GM10847 (cell line): ENCODE data around the gene PTPRG.

Experiments used
- POLR2A ChIP-seq: IDR thresholded peaks from 2 replicates; pipeline ENCODE4 v1.6.1; 2011; ENCODE audit not compliant: insufficient read length; ENCODE audit errors: extremely low read depth

PTPRG gene

GRCh38 chr3:61730056-61730455 lies 168.7 kb downstream of the PTPRG start:
- no peak for TF ChIP-seq POLR2A

GRCh38 chr3:61730577-61731231 lies 169.3 kb downstream of the PTPRG start:
- no peak for TF ChIP-seq POLR2A

DNA sequence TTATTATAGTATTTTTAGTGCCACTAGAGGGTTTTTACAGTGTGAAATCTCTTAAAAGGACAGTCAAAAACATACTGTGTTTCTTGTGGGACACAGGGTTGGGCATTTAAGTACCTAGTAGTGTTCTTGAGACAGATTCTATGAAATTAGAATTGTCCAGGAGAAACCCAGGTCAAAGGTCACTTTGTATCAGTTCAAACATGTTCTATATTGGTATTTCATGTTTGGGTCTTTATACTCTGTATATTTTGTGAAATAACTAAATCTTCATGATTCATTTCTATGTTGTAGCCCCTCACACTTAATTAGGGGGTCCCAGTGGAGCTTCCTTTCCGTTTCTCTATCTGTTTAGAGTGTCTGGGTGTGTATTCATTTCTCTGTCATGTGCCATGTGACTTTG lies 171.6 kb downstream of the PTPRG start:
- TF ChIP-seq POLR2A = no peak

DNA sequence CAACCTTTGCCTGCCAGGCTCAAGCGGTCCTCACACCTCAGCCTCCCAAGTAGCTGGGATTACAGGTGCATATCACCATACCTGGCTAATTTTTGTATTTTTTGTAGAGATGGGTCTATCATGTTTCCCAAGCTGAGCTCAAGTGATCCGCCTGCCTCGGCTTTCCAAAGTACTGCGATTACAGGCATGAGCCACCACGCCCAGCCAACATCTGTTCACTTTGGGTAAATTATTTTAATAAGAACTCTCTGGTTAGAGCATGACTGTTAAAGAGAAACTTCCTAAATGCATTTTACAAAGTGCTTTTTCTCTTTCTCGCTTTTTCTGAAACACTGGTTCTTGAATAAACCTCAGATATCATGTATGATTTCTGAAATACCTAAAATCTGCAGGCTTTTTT lies 172.5 kb downstream of the PTPRG start:
- TF ChIP-seq POLR2A = no peak

DNA sequence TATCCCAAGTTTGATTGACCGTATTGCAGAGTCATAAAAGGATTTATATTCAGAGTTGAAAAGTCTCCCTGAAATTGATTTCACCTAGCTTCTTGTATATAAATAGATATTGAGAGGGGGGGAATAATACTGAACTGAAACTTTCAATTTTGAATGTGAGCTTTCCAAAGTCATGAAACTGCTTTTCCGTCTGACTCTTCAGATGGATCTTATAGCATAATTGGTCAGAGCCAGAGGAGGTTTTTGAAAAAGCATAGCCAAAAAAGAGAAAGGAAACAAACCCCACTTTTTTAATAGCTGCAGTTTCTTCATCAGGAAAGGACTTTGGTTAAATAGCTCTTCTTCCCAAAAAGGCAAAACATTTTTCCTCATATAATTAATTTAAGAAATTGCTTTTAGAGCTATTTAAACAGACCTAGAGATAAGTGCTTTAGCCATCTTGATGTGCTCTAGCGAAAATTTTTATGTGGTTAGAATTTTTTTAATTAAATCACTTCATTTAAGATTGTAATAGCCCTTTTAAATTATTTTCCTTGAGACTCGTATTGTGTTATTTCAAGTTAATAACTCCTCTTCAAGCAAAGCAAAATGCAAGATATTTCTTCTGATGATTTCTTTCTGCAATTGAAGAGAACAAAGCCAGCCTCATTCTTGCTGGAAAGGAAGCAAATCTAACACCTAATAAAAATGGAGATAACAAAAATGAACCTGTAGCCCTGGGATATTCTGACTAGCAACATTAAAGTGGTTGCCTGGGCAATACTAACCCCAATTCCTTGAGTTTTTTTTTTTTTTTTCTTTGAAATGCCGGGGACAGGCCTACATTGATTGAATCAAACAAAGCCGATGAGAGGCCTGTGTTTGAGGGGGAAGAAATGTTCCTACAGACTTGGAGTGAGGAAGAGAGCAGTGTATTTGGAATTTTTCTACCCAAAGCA lies 173.6 kb downstream of the PTPRG start:
- TF ChIP-seq POLR2A = no peak

DNA sequence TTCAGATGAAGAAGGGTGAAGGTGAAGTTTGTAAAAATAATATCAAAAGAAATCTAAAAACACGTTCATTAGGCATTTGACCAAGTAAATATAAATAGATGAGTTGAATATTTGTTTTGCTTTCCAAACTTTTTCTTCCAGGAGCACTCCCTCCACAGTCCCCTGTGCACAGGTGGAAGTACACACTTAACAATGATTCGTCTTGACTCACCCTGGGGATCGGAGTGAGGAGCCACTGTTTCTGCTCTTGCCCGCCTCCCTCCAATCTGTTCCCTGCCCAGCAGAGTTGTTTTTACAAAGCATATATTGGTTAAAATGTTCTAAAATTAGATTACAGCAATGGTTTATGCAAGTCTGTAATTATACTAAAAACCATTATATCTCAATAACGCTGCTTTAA lies 175.1 kb downstream of the PTPRG start:
- TF ChIP-seq POLR2A = no peak

DNA sequence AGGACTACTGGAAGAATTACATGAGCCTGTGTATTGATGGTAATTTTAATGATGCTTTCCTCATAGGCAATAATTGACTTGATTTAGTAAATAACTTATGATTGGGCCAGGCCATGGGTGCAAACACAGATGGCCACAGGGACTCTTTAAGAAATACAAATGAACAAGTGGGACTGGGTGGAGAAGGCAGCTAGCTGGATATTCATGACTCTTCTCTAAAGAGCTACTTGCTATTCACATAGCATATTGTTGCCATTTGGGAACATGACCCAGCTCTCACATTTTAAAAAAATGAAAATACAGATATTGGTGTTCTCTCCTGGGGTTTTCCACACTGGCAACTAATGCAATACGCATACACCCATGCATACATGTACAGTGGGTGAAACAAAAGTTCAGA lies 178.3 kb downstream of the PTPRG start:
- no peak for TF ChIP-seq POLR2A

DNA sequence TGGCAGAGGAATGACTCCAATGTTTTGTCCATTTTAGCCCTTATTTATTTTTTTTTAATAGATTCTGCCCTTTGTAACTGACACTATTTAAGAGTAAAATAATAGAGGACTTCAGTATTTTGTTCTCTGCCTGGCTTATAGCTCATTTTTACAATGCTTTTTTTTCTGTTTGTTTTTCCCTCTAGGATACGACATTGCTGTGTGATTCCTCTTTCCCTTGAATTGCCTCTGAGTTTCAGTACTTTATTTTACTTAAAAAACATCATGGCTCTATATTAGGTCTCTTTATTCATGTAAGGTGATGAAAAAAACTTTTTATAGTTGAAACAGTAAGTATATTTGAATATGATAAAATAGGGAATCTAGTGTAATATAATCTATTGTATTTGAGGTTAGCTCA lies 179.1 kb downstream of the PTPRG start:
- TF ChIP-seq POLR2A = no peak

DNA sequence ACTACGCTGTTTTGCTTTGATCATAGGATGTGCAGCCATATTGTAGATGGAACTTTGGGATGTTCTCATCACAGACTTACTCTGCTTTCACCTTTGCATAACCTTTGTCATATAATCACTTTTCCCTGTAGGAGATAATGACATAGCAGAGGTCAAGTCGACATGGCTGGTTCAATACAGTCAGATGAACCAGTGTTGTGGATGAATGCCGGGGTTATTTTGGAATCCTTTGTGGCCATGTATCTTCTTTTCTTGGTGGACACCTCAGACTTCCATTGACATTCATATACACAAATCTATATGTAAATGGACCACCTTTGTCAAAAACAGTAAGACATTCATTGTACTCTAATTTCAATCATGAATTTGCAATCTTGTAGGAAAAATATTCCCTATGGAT lies 180.2 kb downstream of the PTPRG start:
- TF ChIP-seq POLR2A = no peak

GRCh38 chr3:61742006-61742405 lies 180.6 kb downstream of the PTPRG start:
- TF ChIP-seq POLR2A = no peak

DNA sequence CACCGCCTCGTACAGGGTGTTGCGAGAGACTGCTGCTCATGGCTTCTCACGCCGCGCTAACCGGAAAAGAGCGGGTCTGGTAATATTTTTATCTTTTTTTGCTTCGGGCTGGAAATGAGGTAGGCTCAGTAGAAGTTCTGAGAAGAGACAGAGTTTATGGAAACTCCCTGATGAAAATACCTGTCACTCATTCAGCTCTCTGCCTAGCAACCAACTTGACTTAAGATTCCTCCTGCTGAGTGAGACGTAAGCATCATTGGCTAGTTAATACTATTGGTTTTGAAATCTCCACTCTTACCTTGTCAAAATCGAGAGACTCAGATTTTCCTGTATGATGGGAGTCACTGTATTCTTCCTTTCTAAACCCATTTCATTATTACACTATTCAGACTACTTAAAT lies 181.7 kb downstream of the PTPRG start:
- no peak for TF ChIP-seq POLR2A

- no peak for TF ChIP-seq POLR2A
Measured at GRCh38 chr3:61743686-61744242, 182.4 kb downstream of the PTPRG start.

DNA sequence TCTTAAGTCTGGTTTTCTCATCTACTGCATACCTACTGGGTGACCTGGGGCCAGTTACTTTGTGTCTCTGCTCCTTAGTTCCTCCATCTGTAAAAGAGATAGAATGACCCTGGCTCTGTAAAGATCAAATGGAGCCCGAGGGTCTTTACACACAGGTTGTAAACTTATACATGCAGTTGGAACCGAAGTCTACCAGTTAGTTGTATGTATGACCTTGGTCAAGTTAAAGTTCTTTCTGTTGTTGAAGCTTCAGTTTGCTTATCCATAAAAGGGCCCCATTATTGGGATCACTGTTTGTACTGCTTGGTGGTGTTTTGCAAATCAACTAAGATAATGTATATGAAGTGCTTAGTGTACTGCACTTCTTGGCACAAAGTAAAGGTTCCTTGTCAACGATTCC lies 186.9 kb downstream of the PTPRG start:
- no peak for TF ChIP-seq POLR2A

DNA sequence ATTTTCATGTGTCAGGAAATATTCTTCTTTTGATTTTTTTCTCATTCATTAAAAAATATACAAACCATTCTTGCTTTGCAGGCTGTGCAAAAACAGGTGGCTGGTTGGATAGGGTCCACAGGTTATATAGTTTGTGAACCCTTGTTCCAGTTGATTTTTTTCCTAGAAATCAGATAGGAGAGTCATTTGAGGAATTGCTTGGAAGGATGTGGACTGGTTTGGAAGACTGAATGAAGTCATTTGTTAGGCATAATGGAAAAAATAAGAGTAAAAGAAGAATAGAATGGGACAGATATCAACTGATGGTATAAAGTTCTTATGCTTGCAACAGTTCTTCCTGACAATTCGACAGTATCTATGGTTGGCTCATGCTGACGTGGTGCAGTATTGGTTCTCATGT lies 189.4 kb downstream of the PTPRG start:
- no peak for TF ChIP-seq POLR2A

GRCh38 chr3:61758839-61759238 lies 197.5 kb downstream of the PTPRG start:
- no peak for TF ChIP-seq POLR2A
